Cardiac septum (tissue), 1 donor: ENCODE measurements around the gene CELSR2. TPM values are rescaled to one million over a fixed set of nuclear protein-coding genes. Genes with fewer than 3 reads are reported as not detected.
A peak's percentile ranks its signal among the peaks of the same experiment; 100 is the strongest.

Source experiments
- DNase-seq: peaks from one replicate; pipeline ENCODE4 v3.0.0-alpha.2; 2020; ENCODE audit warnings: low spot score
- intact Hi-C: fragments of 100-400 bp; cut with DNase I; formaldehyde crosslinking; loops from one replicate; pipeline ENCODE4 v1.14.0; 2022
- total RNA-seq: library from RNA; stranded (reverse); fragmentation: NEBNext Ultra II Directional; extraction: Animal tissue kit (Norgen Biotek cat#: 25700); gene quantifications from one replicate; pipeline ENCODE4 v1.2.1, GENCODE V29; 2021
- donor health status: DM: no; HTN: no; CAD: no.

Gene CELSR2
- total RNA-seq, 1 donor from 2014 or later, result 7.1 TPM

DNA sequence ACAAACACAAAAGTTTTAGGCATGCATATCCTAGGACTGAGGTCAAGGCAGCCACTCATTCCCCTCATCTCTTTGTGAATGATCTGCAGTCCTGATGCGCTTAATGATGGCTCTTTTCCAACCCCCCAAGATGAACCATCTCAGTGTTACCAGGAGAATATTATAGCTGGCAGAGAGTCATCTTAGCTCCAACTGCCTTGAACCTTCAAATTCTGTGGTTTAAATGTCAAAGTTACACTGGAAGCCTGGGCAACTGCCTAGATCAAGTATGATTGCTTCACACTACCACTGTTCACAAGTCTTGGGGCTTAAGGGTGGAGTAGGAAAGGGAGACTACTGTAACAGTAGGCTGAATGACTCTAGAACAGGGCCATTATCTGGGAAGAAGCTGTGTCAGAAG, 65.5 kb downstream of the CELSR2 start:
- intact Hi-C loops, result loop anchor here (5.0 kb wide), 1 partner anchor 33 kb away; no protein-coding TSS in a partner anchor
- DNase-seq, result no peak

- peak; percentile 20 for DNase-seq
- intact Hi-C loops, result no loop called here
These were observed 65.9 kb downstream of the CELSR2 start for GRCh38 chr1:109315288-109315687.

- DNase-seq, result no peak
- intact Hi-C loops, result no loop called here
These were observed 67.2 kb downstream of the CELSR2 start for GRCh38 chr1:109316506-109316905.

DNA sequence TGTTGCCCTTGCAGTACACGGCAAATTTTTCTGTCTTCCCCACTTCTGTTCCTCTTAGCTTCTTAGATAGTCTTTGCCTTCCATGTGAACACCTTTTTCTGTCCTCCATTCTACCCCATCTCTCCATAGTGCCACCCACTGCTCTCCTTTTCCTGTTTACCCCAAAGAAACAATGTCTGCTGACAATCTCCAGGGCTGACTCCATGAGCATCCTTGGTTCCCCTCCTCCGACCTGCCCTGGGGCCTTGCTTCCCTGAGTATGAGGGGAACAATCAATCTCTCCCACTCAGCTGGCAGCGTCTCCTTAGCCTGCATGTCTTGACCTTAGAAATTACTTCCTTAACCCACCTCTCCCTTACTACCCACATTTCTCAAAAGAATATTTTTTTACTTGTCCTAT, 69.8 kb downstream of the CELSR2 start:
- intact Hi-C loops, result no loop called here
- no peak for DNase-seq

DNA sequence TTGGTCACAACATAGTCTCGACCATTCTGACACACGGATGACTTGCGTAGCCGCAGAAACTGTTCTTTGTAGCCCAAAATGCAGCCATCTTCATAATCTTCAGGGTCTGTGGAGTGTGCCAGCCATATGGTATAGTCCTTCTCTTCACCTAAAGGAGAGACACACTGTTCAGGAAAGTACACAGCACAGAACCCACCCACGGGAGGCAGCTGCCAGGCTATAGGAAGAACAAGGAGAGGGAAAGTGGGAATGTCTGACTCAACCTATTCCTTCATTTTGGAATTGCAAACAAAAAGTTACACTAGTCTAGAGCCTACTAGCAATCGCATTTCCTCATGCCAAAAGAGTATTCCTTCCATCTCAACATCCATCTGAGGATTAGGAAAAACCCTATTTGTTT, 73.6 kb downstream of the CELSR2 start:
- intact Hi-C loops, result no loop called here
- no peak for DNase-seq

Other genes with a start within 250 kb of the CELSR2 start
- 15.7 TPM for gene WDR47, start 207.4 kb upstream of the CELSR2 start, total RNA-seq
- gene TAF13, start 173.5 kb upstream of the CELSR2 start, total RNA-seq, result 65.0 TPM
- gene TMEM167B, start 158.8 kb upstream of the CELSR2 start, total RNA-seq, result 37.4 TPM
- gene ELAPOR1, start 135.4 kb upstream of the CELSR2 start, total RNA-seq, result 0.30 TPM
- 104 TPM for gene SARS1, start 35.6 kb upstream of the CELSR2 start, total RNA-seq
- 0.59 TPM for gene PSRC1, start 33.6 kb downstream of the CELSR2 start, total RNA-seq
- gene MYBPHL, start 57.5 kb downstream of the CELSR2 start, total RNA-seq, result 1.2 TPM
- gene SORT1, start 148.4 kb downstream of the CELSR2 start, total RNA-seq, result 184 TPM
- gene PSMA5, start 176.9 kb downstream of the CELSR2 start, total RNA-seq, result 60.7 TPM
- 28.9 TPM for gene SYPL2, start 217.0 kb downstream of the CELSR2 start, total RNA-seq
- 3.8 TPM for gene ATXN7L2, start 234.4 kb downstream of the CELSR2 start, total RNA-seq
- 5.5 TPM for gene CYB561D1, start 244.6 kb downstream of the CELSR2 start, total RNA-seq